Dendritic cell treated with granulocyte-macrophage colony-stimulating factor and Interleukin-4, amounts not matched to agents 40 ng/mL and 50 ng/mL, for 4 days (primary cell): ENCODE results near the gene ZSCAN18.

Source experiments
- H3K27ac Mint-ChIP-seq: one replicate; pipeline ENCODE4 v1.8.0; 2022; ENCODE audit warnings: mild to moderate bottlenecking, mixed read lengths
- H3K27me3 Mint-ChIP-seq: one replicate; pipeline ENCODE4 v1.8.0; 2022; ENCODE audit warnings: mild to moderate bottlenecking, mixed read lengths
- H3K36me3 Mint-ChIP-seq: one replicate; pipeline ENCODE4 v1.8.0; 2022; ENCODE audit warnings: low read depth, mixed read lengths
- H3K4me1 Mint-ChIP-seq: one replicate; pipeline ENCODE4 v1.8.0; 2022; ENCODE audit warnings: low read depth, mixed read lengths
- H3K4me3 Mint-ChIP-seq: one replicate; pipeline ENCODE4 v1.8.0; 2022; ENCODE audit warnings: mild to moderate bottlenecking, moderate library complexity, mixed read lengths
- H3K9me3 Mint-ChIP-seq: one replicate; pipeline ENCODE4 v1.8.0; 2022; ENCODE audit warnings: mixed read lengths
- intact Hi-C: fragments of 100-400 bp; cut with micrococcal nuclease; formaldehyde crosslinking; loops from one replicate; pipeline ENCODE4 v1.15.0; 2022

ZSCAN18 gene

DNA sequence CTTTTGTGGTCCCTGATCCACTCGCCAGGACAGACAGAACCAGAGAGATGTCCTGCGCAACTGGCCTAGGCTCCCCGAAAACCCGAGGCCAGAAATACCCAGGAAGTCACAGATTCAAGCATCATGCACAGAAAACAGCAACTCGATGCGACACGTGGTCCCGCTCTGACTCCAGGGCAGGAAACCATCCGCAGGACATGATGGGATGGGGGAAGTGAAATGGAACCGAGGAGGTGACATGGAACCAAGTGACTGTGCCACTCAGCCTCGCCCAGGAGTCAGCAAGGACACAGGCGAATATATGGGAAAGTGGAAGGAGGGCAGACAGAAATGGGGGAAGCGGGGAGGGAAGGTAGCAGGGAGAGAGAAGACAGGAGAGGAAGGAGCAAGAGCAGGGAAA is 1.1 kb downstream of the ZSCAN18 start:
- H3K27me3 Mint-ChIP-seq = no peaks in the 10 kb centered on the region
- intact Hi-C loops = loop anchor here (5.0 kb wide), 1 partner anchor 95 kb away; the partner anchor contains the start of gene ZNF606
- peaks cover 80% of the 10 kb centered on the region for H3K9me3 Mint-ChIP-seq
- peak overlapping the region; percentile 65 for H3K4me3 Mint-ChIP-seq
- H3K4me1 Mint-ChIP-seq = peaks cover 16% of the 10 kb centered on the region
- H3K27ac Mint-ChIP-seq = peak overlapping the region; percentile 98
- H3K36me3 Mint-ChIP-seq = peaks cover 38% of the 10 kb centered on the region

DNA sequence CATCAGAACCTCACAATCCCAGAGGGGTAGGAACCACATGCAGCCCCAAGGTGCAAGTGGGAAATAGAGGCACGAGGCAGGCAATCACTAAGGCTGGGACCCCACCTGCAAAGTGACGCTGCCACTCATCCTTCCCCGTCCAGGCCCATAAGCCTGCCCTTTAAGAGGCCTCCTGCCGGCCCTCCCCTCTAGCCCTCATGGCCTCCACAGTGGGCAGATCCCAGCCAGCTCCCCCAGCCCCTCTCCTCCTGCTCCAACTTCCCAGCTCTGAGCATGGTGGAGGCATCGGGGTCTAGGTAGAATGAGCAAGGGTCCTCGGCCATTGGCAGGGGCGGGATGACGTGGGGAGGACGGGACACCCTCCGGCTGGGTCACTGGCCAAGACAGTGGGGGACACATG is 2.7 kb downstream of the ZSCAN18 start:
- H3K36me3 Mint-ChIP-seq = peaks cover 38% of the 10 kb centered on the region
- H3K27me3 Mint-ChIP-seq = no peaks in the 10 kb centered on the region
- H3K4me1 Mint-ChIP-seq = peaks cover 16% of the 10 kb centered on the region
- intact Hi-C loops = loop anchor here (5.0 kb wide), 1 partner anchor 93 kb away; the partner anchor contains the start of gene ZNF606
- no peak overlapping the region for H3K4me3 Mint-ChIP-seq
- H3K9me3 Mint-ChIP-seq = peaks cover 88% of the 10 kb centered on the region
- no peak overlapping the region for H3K27ac Mint-ChIP-seq

DNA sequence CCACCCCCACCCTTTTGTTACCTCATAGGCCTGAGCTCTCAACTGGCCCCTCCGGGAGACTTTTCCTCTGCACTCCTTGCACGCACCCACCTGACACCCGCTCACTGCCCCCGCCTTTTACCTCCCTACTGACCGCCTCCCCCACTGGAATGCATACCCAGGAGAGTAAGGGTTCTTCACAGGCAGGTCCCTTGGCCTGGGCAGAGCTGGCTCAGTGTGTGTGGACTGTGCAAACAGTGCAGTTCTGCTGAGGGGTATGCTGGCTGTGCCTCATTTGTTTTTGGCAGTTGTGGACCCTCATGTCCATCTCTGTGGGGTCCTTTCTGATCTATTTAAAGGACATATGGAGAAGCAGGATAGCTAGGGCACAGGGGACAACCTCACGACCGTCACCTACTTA is 5.0 kb downstream of the ZSCAN18 start:
- intact Hi-C loops = no loop called here
- peaks cover 85% of the 10 kb centered on the region for H3K9me3 Mint-ChIP-seq
- H3K4me3 Mint-ChIP-seq = no peak overlapping the region
- no peak overlapping the region for H3K27ac Mint-ChIP-seq
- H3K36me3 Mint-ChIP-seq = peaks cover 44% of the 10 kb centered on the region
- peaks cover 8% of the 10 kb centered on the region for H3K4me1 Mint-ChIP-seq
- H3K27me3 Mint-ChIP-seq = no peaks in the 10 kb centered on the region

DNA sequence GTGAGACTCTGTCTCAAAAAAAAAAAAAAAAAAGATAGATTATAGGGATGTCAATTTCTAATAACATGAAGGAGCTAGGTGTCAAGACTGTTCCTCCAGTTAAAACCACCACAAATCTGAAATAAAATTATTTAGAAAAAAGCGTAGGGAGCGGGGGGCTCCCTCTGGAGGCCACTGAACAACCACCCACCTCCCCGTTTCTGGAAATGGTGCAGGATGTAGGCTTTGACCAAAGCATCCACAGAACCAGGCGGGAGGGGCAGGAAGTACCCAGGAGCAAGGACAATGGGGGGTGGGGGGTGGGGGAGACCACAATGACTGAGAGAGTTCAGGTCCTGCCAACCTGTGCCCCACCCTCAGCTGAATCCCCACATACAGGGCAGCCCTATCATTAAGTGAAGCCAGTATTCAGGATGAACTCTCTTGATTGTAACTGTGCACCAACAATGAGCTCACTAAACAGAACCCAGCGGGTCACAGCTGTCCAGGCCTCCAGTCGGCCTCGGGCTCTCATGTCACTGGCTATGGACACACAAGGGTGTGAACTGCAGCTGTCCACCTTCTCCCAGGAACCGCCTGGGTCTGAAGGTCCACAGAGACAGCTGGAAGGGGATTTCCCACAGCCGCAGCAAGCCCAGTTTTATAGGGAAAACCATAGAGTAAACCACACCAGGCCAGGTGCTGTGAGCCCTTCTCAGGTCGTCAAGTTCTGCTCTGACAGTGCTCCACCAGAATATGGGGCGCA is 6.6 kb downstream of the ZSCAN18 start:
- H3K27me3 Mint-ChIP-seq = no peaks in the 10 kb centered on the region
- H3K4me3 Mint-ChIP-seq = no peak overlapping the region
- intact Hi-C loops = no loop called here
- peaks cover 89% of the 10 kb centered on the region for H3K9me3 Mint-ChIP-seq
- H3K36me3 Mint-ChIP-seq = peaks cover 35% of the 10 kb centered on the region
- H3K27ac Mint-ChIP-seq = no peak overlapping the region
- H3K4me1 Mint-ChIP-seq = no peaks in the 10 kb centered on the region

DNA sequence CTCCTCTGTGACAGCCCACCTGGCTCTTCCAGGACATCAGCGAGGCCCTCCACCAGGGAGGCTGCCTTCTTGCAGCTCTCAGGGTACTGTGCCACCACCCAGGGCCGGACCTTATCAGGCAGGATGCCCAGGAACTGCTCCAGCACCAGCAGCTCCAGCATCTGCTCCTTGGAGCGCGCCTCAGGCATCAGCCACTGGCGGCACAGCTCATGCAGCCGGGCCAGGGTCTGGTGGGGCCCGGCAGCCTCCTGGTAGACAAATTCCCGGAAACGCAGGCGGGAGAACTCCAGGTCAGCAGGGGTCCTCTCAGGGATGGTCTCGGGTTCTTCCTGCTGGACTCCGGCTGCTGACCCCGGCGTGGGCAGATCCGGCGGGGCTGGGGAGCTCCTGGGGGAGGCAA is 8.2 kb downstream of the ZSCAN18 start:
- Mint-ChIP-seq H3K4me3 (no peak overlapping the region), H3K9me3 (peaks cover 90% of the 10 kb centered on the region), H3K27me3 (no peaks in the 10 kb centered on the region), H3K4me1 (no peaks in the 10 kb centered on the region), H3K27ac (no peak overlapping the region), H3K36me3 (peaks cover 41% of the 10 kb centered on the region)
- intact Hi-C loops = no loop called here

DNA sequence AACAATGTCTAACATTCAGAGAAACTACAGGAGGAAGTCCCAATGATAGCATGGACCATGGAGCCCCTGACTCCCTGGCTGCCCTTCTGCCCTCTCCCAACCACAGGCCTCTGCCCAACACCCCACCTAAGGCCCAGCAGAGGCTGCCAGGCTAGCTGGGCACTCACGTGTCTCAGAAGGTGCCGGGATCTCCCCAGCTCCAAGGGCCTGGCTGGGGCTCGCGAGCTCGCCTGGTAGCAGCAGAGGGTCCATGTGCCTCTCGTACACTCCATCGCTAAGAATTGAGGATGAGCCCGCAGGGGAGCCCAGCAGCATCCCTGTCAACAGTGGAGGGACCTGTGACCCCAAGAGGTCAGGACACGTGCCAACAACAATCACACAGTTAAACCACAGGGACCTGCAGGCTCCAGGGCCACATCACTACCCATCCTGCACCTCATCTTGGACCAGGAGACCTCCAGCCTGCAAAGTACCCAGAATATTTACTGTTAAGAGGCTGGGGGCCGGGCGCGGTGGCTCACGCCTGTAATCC is 9.4 kb downstream of the ZSCAN18 start:
- H3K4me3 Mint-ChIP-seq = no peak overlapping the region
- peaks cover 98% of the 10 kb centered on the region for H3K9me3 Mint-ChIP-seq
- no peaks in the 10 kb centered on the region for H3K4me1 Mint-ChIP-seq
- H3K27me3 Mint-ChIP-seq = no peaks in the 10 kb centered on the region
- intact Hi-C loops = no loop called here
- peaks cover 51% of the 10 kb centered on the region for H3K36me3 Mint-ChIP-seq
- no peak overlapping the region for H3K27ac Mint-ChIP-seq

DNA sequence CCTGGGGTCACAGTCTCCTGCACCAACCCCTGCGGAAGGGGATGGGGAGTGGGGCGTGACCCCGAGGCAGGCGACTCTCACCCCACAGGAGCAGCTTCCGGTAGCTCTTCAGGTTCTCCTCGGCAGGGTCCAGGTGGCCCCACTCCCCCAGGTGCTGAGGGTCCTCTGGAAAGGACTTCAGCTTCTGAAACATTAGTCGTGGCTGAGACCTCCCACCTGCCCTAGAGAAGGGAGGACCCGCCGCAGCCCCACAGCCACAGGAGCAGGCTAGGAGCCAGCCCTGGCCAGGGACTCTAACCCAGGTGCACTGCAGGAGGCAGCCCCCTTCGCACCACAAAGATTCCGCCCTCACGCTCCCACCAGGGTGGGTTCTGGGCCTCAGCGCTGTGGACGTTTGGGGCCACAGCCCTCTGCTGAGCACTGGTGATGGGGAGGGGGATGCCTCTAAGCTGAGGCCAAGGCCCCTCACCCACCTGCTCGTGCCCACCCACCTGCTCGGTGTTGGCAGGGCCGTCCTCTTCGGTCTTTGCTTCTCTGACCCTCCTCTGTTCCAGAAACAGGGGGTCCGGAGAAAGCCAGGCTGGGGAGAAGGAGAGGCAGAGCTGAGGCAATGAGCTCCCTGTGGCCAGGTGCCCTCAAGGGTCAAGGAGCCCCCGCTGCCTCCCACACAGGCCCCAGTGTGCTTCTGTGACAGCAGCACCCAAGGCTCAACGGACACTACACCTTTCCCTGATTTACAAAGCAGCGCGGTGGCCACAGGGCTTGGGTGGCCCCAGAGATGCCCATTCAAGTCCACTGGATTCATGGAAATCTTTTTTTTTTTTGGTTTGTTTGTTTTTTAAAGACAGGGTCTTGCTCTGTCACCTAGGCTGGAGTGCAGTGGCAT is 11.0 kb downstream of the ZSCAN18 start:
- Mint-ChIP-seq H3K4me1 (no peaks in the 10 kb centered on the region), H3K27me3 (no peaks in the 10 kb centered on the region), H3K36me3 (peaks cover 46% of the 10 kb centered on the region), H3K4me3 (no peak overlapping the region), H3K27ac (no peak overlapping the region), H3K9me3 (peaks cover 98% of the 10 kb centered on the region)
- intact Hi-C loops = no loop called here

DNA sequence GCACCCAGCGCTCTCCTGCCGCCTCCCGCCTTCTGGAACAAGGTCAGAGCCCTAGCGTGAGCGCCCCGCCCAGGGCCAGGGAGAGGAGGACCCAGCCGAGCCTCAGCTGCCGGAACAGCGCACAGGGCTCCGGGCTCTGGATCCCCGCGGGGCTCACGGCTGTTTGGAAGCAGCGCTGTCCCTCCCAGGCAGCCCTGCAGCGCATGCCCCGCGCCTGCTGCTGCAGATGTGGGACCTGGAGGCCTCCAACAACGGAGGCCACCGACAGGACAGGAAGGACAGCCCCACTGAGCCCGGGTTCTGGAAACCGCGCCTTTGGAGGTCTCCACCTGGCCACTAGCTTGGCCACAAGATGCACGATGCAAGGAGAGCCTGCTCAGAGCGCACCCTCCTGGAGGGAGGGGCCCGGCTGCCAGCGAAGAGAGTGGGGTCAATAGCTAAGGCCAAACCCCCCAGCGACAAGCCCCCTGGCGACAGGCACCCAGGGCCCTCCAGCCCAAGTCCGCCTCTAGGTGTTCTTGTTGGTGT is 12.6 kb downstream of the ZSCAN18 start:
- no peaks in the 10 kb centered on the region for H3K4me1 Mint-ChIP-seq
- H3K27ac Mint-ChIP-seq = no peak overlapping the region
- no peaks in the 10 kb centered on the region for H3K27me3 Mint-ChIP-seq
- H3K9me3 Mint-ChIP-seq = peaks cover 98% of the 10 kb centered on the region
- H3K4me3 Mint-ChIP-seq = no peak overlapping the region
- H3K36me3 Mint-ChIP-seq = peaks cover 46% of the 10 kb centered on the region
- intact Hi-C loops = no loop called here

DNA sequence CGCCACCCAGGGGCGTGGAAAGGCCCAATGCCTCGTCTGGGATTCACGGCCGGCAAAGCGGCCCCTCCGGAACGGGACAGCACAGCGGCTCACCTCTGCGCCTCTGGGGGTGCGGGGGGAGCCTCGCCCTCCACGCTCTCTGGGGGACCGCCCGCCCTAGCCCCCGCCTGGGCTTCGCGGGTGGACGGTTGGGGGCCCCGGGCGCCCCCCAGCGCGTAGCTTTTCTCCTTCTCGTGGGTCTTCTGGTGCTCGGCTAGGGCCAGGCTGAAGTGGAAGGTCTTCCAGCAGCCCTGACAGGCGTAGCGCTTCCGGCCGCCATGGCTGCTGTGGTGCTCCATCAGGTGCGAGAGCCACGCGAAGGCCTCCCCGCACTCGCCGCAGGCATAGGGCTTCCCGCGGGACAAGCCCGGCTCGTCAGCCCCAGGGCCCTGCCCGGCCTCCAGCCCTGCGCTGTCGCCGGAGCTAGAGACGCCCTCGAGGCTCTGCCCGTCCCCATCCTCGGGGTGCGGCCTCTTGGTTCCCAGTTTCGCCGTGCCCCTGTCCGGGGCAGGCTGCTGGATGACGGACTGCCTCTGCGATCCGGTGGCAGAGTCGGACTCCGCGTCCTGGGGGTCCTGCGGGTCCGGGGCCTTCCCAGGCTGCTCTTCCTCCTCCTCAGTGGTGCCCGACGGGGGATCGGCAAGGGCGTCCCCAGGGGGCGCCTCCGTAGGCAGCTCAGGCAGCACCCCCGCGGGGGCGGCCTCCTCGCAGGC is 13.3 kb downstream of the ZSCAN18 start:
- Mint-ChIP-seq H3K4me3 (no peak overlapping the region), H3K27ac (no peak overlapping the region), H3K36me3 (peaks cover 42% of the 10 kb centered on the region), H3K9me3 (peaks cover 98% of the 10 kb centered on the region), H3K4me1 (no peaks in the 10 kb centered on the region), H3K27me3 (no peaks in the 10 kb centered on the region)
- intact Hi-C loops = no loop called here

DNA sequence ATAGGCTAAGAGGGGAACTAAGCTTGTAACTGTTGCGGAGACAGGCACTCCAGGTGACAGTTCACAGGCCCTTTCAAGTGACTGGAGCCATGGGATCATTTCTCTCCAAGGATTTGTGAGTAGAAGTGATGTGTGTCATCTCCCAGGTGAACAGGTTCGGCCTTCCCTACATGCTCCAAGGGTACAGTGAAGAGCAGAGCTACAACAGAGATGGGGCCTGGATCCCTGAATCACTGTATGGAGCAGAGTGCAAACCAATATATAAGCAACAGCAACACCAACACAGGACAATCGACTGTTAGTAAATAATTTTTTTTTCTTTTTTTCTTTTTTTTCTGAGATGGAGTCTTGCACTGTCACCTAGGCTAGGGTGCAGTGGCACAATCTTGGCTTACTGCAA is 15.0 kb downstream of the ZSCAN18 start:
- intact Hi-C loops = no loop called here
- peaks cover 100% of the 10 kb centered on the region for H3K9me3 Mint-ChIP-seq
- no peaks in the 10 kb centered on the region for H3K4me1 Mint-ChIP-seq
- no peak overlapping the region for H3K4me3 Mint-ChIP-seq
- H3K27ac Mint-ChIP-seq = no peak overlapping the region
- H3K27me3 Mint-ChIP-seq = no peaks in the 10 kb centered on the region
- peaks cover 33% of the 10 kb centered on the region for H3K36me3 Mint-ChIP-seq

DNA sequence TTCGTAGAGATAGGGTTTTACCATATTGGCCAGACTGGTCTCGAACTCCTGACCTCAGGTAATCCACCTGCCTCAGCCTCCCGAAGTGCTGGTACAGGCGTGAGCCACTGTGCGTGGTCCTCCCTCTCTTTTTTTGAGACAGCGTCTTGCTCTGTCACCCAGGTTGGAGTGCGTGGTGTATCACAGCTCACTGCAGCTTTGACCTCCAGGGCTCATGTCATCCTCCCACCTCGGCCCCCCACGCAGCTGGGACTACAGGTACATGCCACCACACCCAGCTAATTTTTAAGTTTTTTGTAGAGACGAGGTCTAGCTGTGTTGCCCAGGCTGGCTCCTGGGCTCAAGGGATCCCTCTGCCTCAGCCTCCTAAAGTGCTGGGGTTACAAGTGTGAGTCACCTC is 18.2 kb downstream of the ZSCAN18 start:
- Mint-ChIP-seq H3K36me3 (peaks cover 10% of the 10 kb centered on the region), H3K27ac (no peak overlapping the region), H3K4me1 (no peaks in the 10 kb centered on the region), H3K9me3 (peaks cover 97% of the 10 kb centered on the region), H3K4me3 (no peak overlapping the region), H3K27me3 (no peaks in the 10 kb centered on the region)
- intact Hi-C loops = no loop called here

DNA sequence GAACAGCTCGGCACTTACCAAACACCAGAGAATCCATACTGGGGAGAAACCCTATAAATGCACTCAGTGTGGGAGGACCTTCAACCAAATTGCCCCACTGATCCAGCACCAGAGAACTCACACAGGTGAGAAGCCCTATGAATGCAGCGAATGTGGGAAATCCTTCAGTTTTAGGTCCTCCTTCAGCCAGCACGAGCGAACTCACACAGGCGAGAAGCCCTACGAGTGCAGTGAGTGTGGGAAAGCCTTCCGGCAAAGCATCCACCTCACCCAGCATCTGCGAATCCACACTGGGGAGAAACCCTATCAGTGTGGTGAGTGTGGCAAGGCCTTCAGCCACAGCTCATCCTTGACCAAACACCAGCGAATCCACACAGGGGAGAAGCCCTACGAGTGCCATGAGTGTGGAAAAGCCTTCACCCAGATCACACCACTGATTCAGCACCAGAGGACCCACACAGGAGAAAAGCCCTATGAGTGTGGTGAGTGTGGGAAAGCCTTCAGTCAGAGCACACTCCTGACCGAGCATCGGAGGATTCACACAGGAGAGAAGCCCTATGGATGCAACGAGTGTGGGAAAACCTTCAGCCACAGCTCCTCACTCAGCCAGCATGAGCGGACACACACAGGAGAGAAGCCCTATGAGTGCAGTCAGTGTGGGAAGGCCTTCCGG is 30.7 kb downstream of the ZSCAN18 start:
- H3K27ac Mint-ChIP-seq = no peak overlapping the region
- intact Hi-C loops = no loop called here
- H3K9me3 Mint-ChIP-seq = peaks cover 95% of the 10 kb centered on the region

DNA sequence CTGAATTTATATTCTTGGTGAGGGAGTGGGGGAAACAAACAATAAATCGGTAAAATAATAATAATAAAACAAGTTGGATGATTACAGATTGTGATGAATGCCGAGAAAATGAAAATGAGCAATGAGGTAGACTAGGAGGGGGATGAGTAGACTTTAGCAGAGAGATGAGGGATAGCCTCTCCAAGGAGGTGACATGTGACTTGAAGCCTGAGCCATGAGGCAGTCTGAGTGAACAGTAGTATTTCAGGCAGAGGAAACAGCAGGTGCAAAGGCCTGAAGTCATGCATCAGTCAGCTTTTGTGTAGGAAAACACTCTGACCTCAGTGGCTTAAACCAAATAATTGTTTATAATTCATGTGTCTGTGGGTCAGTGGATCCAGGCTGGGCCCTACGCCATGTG is 34.3 kb downstream of the ZSCAN18 start:
- no peak overlapping the region for H3K4me3 Mint-ChIP-seq
- H3K36me3 Mint-ChIP-seq = peaks cover 38% of the 10 kb centered on the region
- peaks cover 4% of the 10 kb centered on the region for H3K27me3 Mint-ChIP-seq
- intact Hi-C loops = no loop called here
- H3K9me3 Mint-ChIP-seq = peaks cover 91% of the 10 kb centered on the region
- H3K27ac Mint-ChIP-seq = no peak overlapping the region
- peaks cover 9% of the 10 kb centered on the region for H3K4me1 Mint-ChIP-seq

More for the DNA sequence above, 30.7 kb downstream of the ZSCAN18 start:
- Mint-ChIP-seq H3K36me3 (peaks cover 23% of the 10 kb centered on the region), H3K4me1 (no peaks in the 10 kb centered on the region), H3K4me3 (no peak overlapping the region), H3K27me3 (no peaks in the 10 kb centered on the region)
